GM12878 (cell line): ENCODE measurements around the gene YPEL2. TPM values are rescaled to one million over a fixed set of nuclear protein-coding genes. Genes with fewer than 3 reads are reported as not detected.

Experiments used
- ATAC-seq: fragments of 200-7000 bp; cut with Tn5 transposase; 3 replicates; pipeline ENCODE4 v1.9.1; 2020; ENCODE audit warnings: mild to moderate bottlenecking, moderate library complexity
- BruUV-seq: library from RNA; stranded (reverse); fragments of 400-500 nt; replicated peaks from 2 replicates; lab custom pipeline; 2021; lab: Mats Ljungman, UMichigan
- CTCF ChIA-PET: fragments of 300-600 bp; sonication (Branson Sonifier 250); formaldehyde crosslinking; extraction: SDS; loops from one replicate; lab custom pipeline; 2021; ENCODE audit warnings: inconsistent platforms; lab: Yijun Ruan, JAX
- POLR2A ChIA-PET: fragments of 350-600 bp; formaldehyde crosslinking; extraction: SDS; loops from one replicate; lab custom pipeline; 2021; ENCODE audit warnings: inconsistent platforms; lab: Charles Lee
- RAD21 ChIA-PET: fragments of 300-600 bp; sonication (Branson Sonifier 250); formaldehyde crosslinking; loops from one replicate; lab custom pipeline; 2023; ENCODE audit warnings: antibody characterized with exemption; ENCODE audit not compliant: unreplicated experiment; lab: Charles Lee
- SMC1A ChIA-PET: fragments of 300-600 bp; sonication (Branson Sonifier 250); formaldehyde crosslinking; loops from one replicate; lab custom pipeline; 2023; ENCODE audit not compliant: unreplicated experiment, uncharacterized antibody; lab: Charles Lee
- DNase-seq: peaks from one replicate; pipeline ENCODE4 v3.0.0-alpha.2; 2011; ENCODE audit warnings: low read depth, low spot score
- FAIRE-seq: peaks from 3 replicates; lab custom pipeline; 2011; peaks lifted over from hg19 to GRCh38; lab: Jason Lieb, UNC
- H2AFZ ChIP-seq: 2 replicates; pipeline ENCODE4 v1.6.0; 2011; ENCODE audit warnings: low read depth, low read length, control low read depth; ENCODE audit not compliant: control insufficient read depth
- H3K27ac ChIP-seq: 2 replicates; pipeline ENCODE4 v1.5.1; 2011; ENCODE audit warnings: control low read depth; ENCODE audit not compliant: control insufficient read depth, insufficient read depth
- H3K27me3 ChIP-seq, 2 experiments: replicated peaks in 1 of 2; 2 replicates each; pipeline versions ENCODE4 v1.6.0 to v1.6.1; 2011; ENCODE audit warnings: low read length in 1 of 2; ENCODE audit not compliant: control insufficient read depth in 2 of 2, insufficient read depth in 2 of 2
- H3K36me3 ChIP-seq, 2 experiments: 2 replicates each; pipeline ENCODE4 v1.5.1; 2011; ENCODE audit warnings: low read length in 1 of 2; ENCODE audit not compliant: control insufficient read depth in 2 of 2, insufficient read depth in 2 of 2
- H3K4me1 ChIP-seq: 2 replicates; pipeline ENCODE4 v1.6.1; 2011; ENCODE audit warnings: mild to moderate bottlenecking, low read length, moderate library complexity, mixed read lengths; ENCODE audit not compliant: control insufficient read depth, insufficient read depth
- H3K4me2 ChIP-seq: 2 replicates; pipeline ENCODE4 v1.6.0; 2011; ENCODE audit warnings: control low read depth; ENCODE audit not compliant: control insufficient read depth, insufficient read depth
- H3K4me3 ChIP-seq: fragments of 200-600 bp; sonication (generic); 2 replicates; pipeline ENCODE4 v1.5.1; 2016
- H3K79me2 ChIP-seq: 2 replicates; pipeline ENCODE4 v1.6.0; 2011; ENCODE audit warnings: low read length; ENCODE audit not compliant: control insufficient read depth, insufficient read depth
- H3K9ac ChIP-seq: 2 replicates; pipeline ENCODE4 v1.8.0; 2011; ENCODE audit warnings: low read length, control low read depth, mixed read lengths; ENCODE audit not compliant: control insufficient read depth, insufficient read depth
- H3K9me3 ChIP-seq: replicated peaks from 3 replicates; pipeline ENCODE4 v1.5.1; 2011; ENCODE audit warnings: mild to moderate bottlenecking, low read length; ENCODE audit not compliant: control insufficient read depth, insufficient read depth
- H4K20me1 ChIP-seq: 2 replicates; pipeline ENCODE4 v1.6.0; 2011; ENCODE audit not compliant: control insufficient read depth, insufficient read depth
- ASH2L ChIP-seq: fragments of 300-600, 200-600 bp; sonication (generic); IDR thresholded peaks from 2 replicates; pipeline ENCODE4 v1.6.1; 2017; ENCODE audit warnings: low read depth, mild to moderate bottlenecking, borderline replicate concordance
- CBX5 ChIP-seq: sonication (generic); IDR thresholded peaks from 2 replicates; pipeline ENCODE4 v1.6.1; 2016; ENCODE audit warnings: low read depth, moderate library complexity, mild to moderate bottlenecking, inconsistent platforms
- CHD4 ChIP-seq: fragments of 200-600 bp; sonication (generic); IDR thresholded peaks from 2 replicates; pipeline ENCODE4 v1.6.1; 2016; ENCODE audit warnings: mild to moderate bottlenecking
- EGR1 ChIP-seq, 2 experiments: IDR thresholded peaks; 1 replicate in 1 of 2; 2 replicates in 1 of 2; pipeline ENCODE4 v1.6.1; 2011 to 2012; ENCODE audit warnings: low read depth in 2 of 2, low read length in 2 of 2, borderline replicate concordance in 1 of 2, mild to moderate bottlenecking in 1 of 2, moderate library complexity in 1 of 2
- ESRRA ChIP-seq: IDR thresholded peaks from 2 replicates; pipeline ENCODE4 v1.6.1; 2012; ENCODE audit warnings: mild to moderate bottlenecking, low read length, improper control_type of control experiment
- FOS ChIP-seq: IDR thresholded peaks from 3 replicates; pipeline ENCODE4 v1.6.1; 2011; ENCODE audit warnings: borderline replicate concordance; ENCODE audit not compliant: insufficient read length; ENCODE audit errors: extremely low read depth
- GABPA ChIP-seq: IDR thresholded peaks from 2 replicates; pipeline ENCODE4 v1.6.1; 2014; ENCODE audit warnings: antibody characterized with exemption, low read depth, mild to moderate bottlenecking, inconsistent platforms
- KDM1A ChIP-seq: fragments of 200-600 bp; sonication (generic); IDR thresholded peaks from 2 replicates; pipeline ENCODE4 v1.6.1; 2016; ENCODE audit warnings: borderline replicate concordance
- NR2C1 ChIP-seq: fragments of 450-650 bp; IDR thresholded peaks from 2 replicates; pipeline ENCODE4 v1.6.1; 2017; ENCODE audit warnings: antibody characterized with exemption, mild to moderate bottlenecking, moderate library complexity
- NR2F1 ChIP-seq: fragments of 450-650 bp; conservative IDR thresholded peaks from 2 replicates; pipeline ENCODE4 v1.6.1; 2017; ENCODE audit warnings: mild to moderate bottlenecking
- PAX5 ChIP-seq: IDR thresholded peaks from 2 replicates; pipeline ENCODE4 v1.6.1; 2011; ENCODE audit warnings: low read depth, low read length, borderline replicate concordance
- SMAD5 ChIP-seq: IDR thresholded peaks from 2 replicates; pipeline ENCODE4 v1.6.1; 2016; ENCODE audit warnings: antibody characterized with exemption, low read depth
- TBL1XR1 ChIP-seq: IDR thresholded peaks from 2 replicates; pipeline ENCODE4 v1.6.1; 2012; ENCODE audit warnings: low read depth, low read length, improper control_type of control experiment
- in situ Hi-C: fragments of 300-500 bp; cut with MboI; formaldehyde crosslinking; loops from 9 replicates; pipeline ENCODE4 v1.14.3; 2018; ENCODE audit warnings: mixed read lengths
- intact Hi-C: fragments of 100-400 bp; cut with micrococcal nuclease; formaldehyde crosslinking; loops from one replicate; pipeline ENCODE4 v1.14.2; 2022; ENCODE audit not compliant: unreplicated experiment
- polyA plus RNA-seq, 11 experiments: library from polyadenylated mRNA; depleted of rRNA in 4 of 11; unstranded in 6 of 11; stranded (reverse) in 5 of 11; fragments of >200 nt; fragmentation: Nextera tagmentation in 4 of 11; fragmentation: Illumina TruSeq in 1 of 11; extraction: Ambion mirVana in 4 of 11; extraction: Trizol in 1 of 11; gene quantifications; 1 replicate in 1 of 11; 2 replicates in 10 of 11; pipeline versions ENCODE4 v1.2.1 to v1.2.3, GENCODE V29; 2011 to 2016; ENCODE audit warnings: inconsistent platforms in 2 of 11, missing spikeins in 2 of 11, low read depth in 1 of 11
- total RNA-seq, 4 experiments: library from RNA; depleted of rRNA in 3 of 4; stranded (reverse); fragments of >200 nt in 3 of 4; fragmentation: Illumina TruSeq in 1 of 4; extraction: Trizol in 1 of 4; gene quantifications; 2 replicates each; pipeline versions ENCODE4 v1.2.1 to v1.2.3, GENCODE V29; 2013 to 2021
- TF ChIP-seq, protein P1 (sequence below): fragments of 450-650 bp; IDR thresholded peaks from 2 replicates; pipeline ENCODE4 v1.6.1; 2017; ENCODE audit warnings: mild to moderate bottlenecking, moderate library complexity
- TF ChIP-seq, protein P2 (sequence below): fragments of 450-650 bp; conservative IDR thresholded peaks from 2 replicates; pipeline ENCODE4 v1.6.1; 2017; ENCODE audit warnings: mild to moderate bottlenecking, moderate library complexity
- TF ChIP-seq, protein P3 (sequence below): fragments of 450-650 bp; IDR thresholded peaks from 2 replicates; pipeline ENCODE4 v1.6.1; 2016; ENCODE audit warnings: mild to moderate bottlenecking, moderate library complexity, borderline replicate concordance

The YPEL2 gene
- total and polyA plus RNA-seq, 10 of the 15 experiments (the other 5 are each of a cell fraction or from before 2014, with no cell fraction given): 0.11 to 8.1 (median 0.48) TPM

DNA sequence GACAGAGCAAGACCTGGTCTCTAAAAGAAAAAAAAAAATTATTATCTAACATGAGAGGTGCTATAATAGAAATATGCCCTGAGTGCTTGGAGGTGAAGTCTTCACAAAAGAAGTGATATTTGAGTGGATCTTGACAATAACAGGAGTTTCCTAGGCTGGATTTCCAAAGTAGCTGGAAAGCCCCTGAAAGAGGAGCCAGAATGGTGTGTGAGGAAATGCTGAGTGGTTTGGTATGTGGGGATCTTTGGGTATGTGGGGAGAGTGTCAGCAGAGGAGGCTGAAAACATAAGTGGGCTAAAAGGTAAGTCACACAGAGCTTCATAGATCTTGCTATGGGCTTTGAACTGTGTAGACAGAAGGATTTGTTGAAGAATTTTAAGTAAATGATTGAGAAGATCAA lies 100.1 kb downstream of the YPEL2 start:
- no TSS peak for BruUV-seq
- intact Hi-C loops: no loop called here
- TF ChIP-seq, protein P1, sequence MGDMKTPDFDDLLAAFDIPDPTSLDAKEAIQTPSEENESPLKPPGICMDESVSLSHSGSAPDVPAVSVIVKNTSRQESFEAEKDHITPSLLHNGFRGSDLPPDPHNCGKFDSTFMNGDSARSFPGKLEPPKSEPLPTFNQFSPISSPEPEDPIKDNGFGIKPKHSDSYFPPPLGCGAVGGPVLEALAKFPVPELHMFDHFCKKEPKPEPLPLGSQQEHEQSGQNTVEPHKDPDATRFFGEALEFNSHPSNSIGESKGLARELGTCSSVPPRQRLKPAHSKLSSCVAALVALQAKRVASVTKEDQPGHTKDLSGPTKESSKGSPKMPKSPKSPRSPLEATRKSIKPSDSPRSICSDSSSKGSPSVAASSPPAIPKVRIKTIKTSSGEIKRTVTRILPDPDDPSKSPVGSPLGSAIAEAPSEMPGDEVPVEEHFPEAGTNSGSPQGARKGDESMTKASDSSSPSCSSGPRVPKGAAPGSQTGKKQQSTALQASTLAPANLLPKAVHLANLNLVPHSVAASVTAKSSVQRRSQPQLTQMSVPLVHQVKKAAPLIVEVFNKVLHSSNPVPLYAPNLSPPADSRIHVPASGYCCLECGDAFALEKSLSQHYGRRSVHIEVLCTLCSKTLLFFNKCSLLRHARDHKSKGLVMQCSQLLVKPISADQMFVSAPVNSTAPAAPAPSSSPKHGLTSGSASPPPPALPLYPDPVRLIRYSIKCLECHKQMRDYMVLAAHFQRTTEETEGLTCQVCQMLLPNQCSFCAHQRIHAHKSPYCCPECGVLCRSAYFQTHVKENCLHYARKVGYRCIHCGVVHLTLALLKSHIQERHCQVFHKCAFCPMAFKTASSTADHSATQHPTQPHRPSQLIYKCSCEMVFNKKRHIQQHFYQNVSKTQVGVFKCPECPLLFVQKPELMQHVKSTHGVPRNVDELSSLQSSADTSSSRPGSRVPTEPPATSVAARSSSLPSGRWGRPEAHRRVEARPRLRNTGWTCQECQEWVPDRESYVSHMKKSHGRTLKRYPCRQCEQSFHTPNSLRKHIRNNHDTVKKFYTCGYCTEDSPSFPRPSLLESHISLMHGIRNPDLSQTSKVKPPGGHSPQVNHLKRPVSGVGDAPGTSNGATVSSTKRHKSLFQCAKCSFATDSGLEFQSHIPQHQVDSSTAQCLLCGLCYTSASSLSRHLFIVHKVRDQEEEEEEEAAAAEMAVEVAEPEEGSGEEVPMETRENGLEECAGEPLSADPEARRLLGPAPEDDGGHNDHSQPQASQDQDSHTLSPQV: no peak
- no peak for TF ChIP-seq ESRRA
- TF ChIP-seq, protein P2, sequence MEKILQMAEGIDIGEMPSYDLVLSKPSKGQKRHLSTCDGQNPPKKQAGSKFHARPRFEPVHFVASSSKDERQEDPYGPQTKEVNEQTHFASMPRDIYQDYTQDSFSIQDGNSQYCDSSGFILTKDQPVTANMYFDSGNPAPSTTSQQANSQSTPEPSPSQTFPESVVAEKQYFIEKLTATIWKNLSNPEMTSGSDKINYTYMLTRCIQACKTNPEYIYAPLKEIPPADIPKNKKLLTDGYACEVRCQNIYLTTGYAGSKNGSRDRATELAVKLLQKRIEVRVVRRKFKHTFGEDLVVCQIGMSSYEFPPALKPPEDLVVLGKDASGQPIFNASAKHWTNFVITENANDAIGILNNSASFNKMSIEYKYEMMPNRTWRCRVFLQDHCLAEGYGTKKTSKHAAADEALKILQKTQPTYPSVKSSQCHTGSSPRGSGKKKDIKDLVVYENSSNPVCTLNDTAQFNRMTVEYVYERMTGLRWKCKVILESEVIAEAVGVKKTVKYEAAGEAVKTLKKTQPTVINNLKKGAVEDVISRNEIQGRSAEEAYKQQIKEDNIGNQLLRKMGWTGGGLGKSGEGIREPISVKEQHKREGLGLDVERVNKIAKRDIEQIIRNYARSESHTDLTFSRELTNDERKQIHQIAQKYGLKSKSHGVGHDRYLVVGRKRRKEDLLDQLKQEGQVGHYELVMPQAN: no peak
- TF ChIP-seq, protein P3, sequence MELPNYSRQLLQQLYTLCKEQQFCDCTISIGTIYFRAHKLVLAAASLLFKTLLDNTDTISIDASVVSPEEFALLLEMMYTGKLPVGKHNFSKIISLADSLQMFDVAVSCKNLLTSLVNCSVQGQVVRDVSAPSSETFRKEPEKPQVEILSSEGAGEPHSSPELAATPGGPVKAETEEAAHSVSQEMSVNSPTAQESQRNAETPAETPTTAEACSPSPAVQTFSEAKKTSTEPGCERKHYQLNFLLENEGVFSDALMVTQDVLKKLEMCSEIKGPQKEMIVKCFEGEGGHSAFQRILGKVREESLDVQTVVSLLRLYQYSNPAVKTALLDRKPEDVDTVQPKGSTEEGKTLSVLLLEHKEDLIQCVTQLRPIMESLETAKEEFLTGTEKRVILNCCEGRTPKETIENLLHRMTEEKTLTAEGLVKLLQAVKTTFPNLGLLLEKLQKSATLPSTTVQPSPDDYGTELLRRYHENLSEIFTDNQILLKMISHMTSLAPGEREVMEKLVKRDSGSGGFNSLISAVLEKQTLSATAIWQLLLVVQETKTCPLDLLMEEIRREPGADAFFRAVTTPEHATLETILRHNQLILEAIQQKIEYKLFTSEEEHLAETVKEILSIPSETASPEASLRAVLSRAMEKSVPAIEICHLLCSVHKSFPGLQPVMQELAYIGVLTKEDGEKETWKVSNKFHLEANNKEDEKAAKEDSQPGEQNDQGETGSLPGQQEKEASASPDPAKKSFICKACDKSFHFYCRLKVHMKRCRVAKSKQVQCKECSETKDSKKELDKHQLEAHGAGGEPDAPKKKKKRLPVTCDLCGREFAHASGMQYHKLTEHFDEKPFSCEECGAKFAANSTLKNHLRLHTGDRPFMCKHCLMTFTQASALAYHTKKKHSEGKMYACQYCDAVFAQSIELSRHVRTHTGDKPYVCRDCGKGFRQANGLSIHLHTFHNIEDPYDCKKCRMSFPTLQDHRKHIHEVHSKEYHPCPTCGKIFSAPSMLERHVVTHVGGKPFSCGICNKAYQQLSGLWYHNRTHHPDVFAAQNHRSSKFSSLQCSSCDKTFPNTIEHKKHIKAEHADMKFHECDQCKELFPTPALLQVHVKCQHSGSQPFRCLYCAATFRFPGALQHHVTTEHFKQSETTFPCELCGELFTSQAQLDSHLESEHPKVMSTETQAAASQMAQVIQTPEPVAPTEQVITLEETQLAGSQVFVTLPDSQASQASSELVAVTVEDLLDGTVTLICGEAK: no peak
- no peak for TF ChIP-seq KDM1A
- TF ChIP-seq EGR1 (IDR thresholded peaks at IDR 0.05; ENCODE audit: borderline replicate concordance in 1 of 2, low read depth in 2 of 2, low read length in 2 of 2): no peak
- no peak for TF ChIP-seq NR2F1
- no peak for TF ChIP-seq SMAD5
- no peak for TF ChIP-seq PAX5
- TF ChIP-seq ASH2L: no peak
- TF ChIP-seq CHD4: no peak
- no peak for TF ChIP-seq GABPA
- no peak for TF ChIP-seq TBL1XR1
- TF ChIP-seq CBX5: no peak
- no peak for TF ChIP-seq FOS
- no peak for TF ChIP-seq NR2C1

More for the DNA sequence above, 100.1 kb downstream of the YPEL2 start:
- no peak overlapping the region for H3K4me3 ChIP-seq
- H3K79me2 ChIP-seq: no peaks in the 10 kb centered on the region
- H4K20me1 ChIP-seq: no peaks in the 10 kb centered on the region
- no peak overlapping the region for H3K4me2 ChIP-seq
- POLR2A ChIA-PET: no interaction called here
- CTCF ChIA-PET: interaction anchor here (0.5 to 17.9 kb wide), 6 partner anchors 9 to 326 kb away, joined by 3 to 383 read pairs (median 62); partner anchors contain the start of gene YPEL2
- H3K9me3 ChIP-seq: no peaks in the 10 kb centered on the region; the same call in 2 of the 3 replicates
- no peaks in the 10 kb centered on the region for H3K27me3 ChIP-seq
- H3K36me3 ChIP-seq: no peaks in the 10 kb centered on the region
- DNase-seq: no peak
- H3K9ac ChIP-seq: no peak overlapping the region
- H3K27ac ChIP-seq: no peak overlapping the region
- in situ Hi-C loops: no loop called here
- H3K4me1 ChIP-seq: no peaks in the 10 kb centered on the region
- SMC1A ChIA-PET: interaction anchor here (0.9 to 11.6 kb wide), 4 partner anchors 8 to 116 kb away, joined by 3 to 104 read pairs (median 5); no protein-coding TSS in a partner anchor
- FAIRE-seq: no peak
- ATAC-seq: no peak; the same call in 2 of the 3 replicates
- H2AFZ ChIP-seq: no peak overlapping the region
- RAD21 ChIA-PET: interaction anchor here (0.7 to 5.7 kb wide), 3 partner anchors 10 to 102 kb away, joined by 4 to 19 read pairs (median 4); no protein-coding TSS in a partner anchor
